Hematopoietic multipotent progenitor cell treated with erythropoietin and hydrocortisone succinate and interleukin-3 and kit ligand, for 6 days (in vitro differentiated cells): Measurements from ENCODE around the gene LGALS13.

ENCODE experiments used
- DNase-seq: peaks from one replicate; pipeline ENCODE4 v3.0.0-alpha.2; 2015

The LGALS13 gene

GRCh38 chr19:39602224-39602623 lies at the start of gene LGALS13:
LGALS13 (plus strand) TSS chr19:39602524; CDS start chr19:39602569, 45 bp downstream.
- no peak for DNase-seq

GRCh38 chr19:39553082-39553652 lies 49.2 kb upstream of the LGALS13 start:
- DNase-seq: no peak

- DNase-seq: no peak
These were observed 47.5 kb upstream of the LGALS13 start for GRCh38 chr19:39554701-39555311.

- DNase-seq: no peak
These were observed 46.4 kb upstream of the LGALS13 start for GRCh38 chr19:39555883-39556282.

GRCh38 chr19:39557811-39558623 lies 44.3 kb upstream of the LGALS13 start:
- no peak for DNase-seq

- DNase-seq: no peak
These were observed 43.7 kb upstream of the LGALS13 start for GRCh38 chr19:39558624-39559117.

GRCh38 chr19:39563408-39563807 lies 38.9 kb upstream of the LGALS13 start:
- DNase-seq: no peak

- no peak for DNase-seq
These were observed 36.3 kb upstream of the LGALS13 start for GRCh38 chr19:39566064-39566463.

GRCh38 chr19:39568604-39569003 lies 33.7 kb upstream of the LGALS13 start:
- DNase-seq: no peak

- DNase-seq: no peak
These were observed 19.9 kb upstream of the LGALS13 start for GRCh38 chr19:39582442-39582841.

- no peak for DNase-seq
These were observed 19.3 kb upstream of the LGALS13 start for GRCh38 chr19:39582891-39583625.

GRCh38 chr19:39587496-39587895 lies 14.8 kb upstream of the LGALS13 start:
- DNase-seq: no peak

- no peak for DNase-seq
These were observed 14.3 kb upstream of the LGALS13 start for GRCh38 chr19:39588066-39588465.

GRCh38 chr19:39590265-39590664 lies 12.1 kb upstream of the LGALS13 start:
- DNase-seq: peak; percentile 38

GRCh38 chr19:39592381-39592780 lies 9.9 kb upstream of the LGALS13 start:
- DNase-seq: no peak

GRCh38 chr19:39595950-39596349 lies 6.4 kb upstream of the LGALS13 start:
- no peak for DNase-seq

- DNase-seq: no peak
These were observed 5.4 kb upstream of the LGALS13 start for GRCh38 chr19:39596911-39597310.

- DNase-seq: peak; percentile 64
These were observed 3.2 kb upstream of the LGALS13 start for GRCh38 chr19:39599116-39599515.

- DNase-seq: no peak
These were observed 1.5 kb downstream of the LGALS13 start for GRCh38 chr19:39603825-39604224.

- no peak for DNase-seq
These were observed 4.7 kb downstream of the LGALS13 start for GRCh38 chr19:39607021-39607420.

GRCh38 chr19:39607561-39607960 lies 5.2 kb downstream of the LGALS13 start:
- DNase-seq: no peak

GRCh38 chr19:39613597-39613996 lies 11.3 kb downstream of the LGALS13 start:
- no peak for DNase-seq

GRCh38 chr19:39617745-39618144 lies 15.4 kb downstream of the LGALS13 start:
- DNase-seq: peak; percentile 4
